GM13976 (cell line): ENCODE measurements around the gene GOSR2.

Experiments used
- DNase-seq: peaks from one replicate; pipeline ENCODE4 v3.0.0; 2012; ENCODE audit warnings: low spot score
- in situ Hi-C: fragments of 300-500 bp; cut with MboI; formaldehyde crosslinking; loops from one replicate; pipeline ENCODE4 v1.12.0; 2022; ENCODE audit warnings: low sequenced_read_pairs, mixed read lengths, inconsistent platforms; ENCODE audit not compliant: unreplicated experiment
- TF ChIP-seq, protein P1 (sequence below): IDR thresholded peaks from 2 replicates; pipeline ENCODE4 v1.5.1; 2012; ENCODE audit warnings: borderline replicate concordance, mild to moderate bottlenecking; ENCODE audit not compliant: insufficient read depth; ENCODE audit errors: extremely low read depth, missing control alignments, control extremely low read depth

GOSR2 gene

DNA sequence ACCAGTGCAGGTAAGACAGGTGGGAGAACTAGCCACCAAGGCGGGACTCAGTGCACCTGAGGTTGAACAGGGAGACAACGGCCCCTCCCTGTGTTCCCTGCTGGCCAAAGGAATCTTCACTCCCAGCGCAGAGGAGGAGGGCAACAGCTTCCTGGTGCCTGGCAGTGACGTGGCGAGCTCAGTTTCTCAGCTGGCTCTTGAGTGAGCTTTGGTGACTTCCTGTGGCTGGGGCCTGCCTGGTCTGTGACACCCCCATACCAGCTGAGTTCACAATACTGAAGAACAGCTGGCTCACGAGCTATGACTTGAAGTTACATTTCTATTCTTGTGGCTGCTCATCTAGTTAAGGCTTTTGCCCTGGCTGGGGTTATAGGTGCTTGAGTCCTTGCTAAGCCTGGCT is 45.5 kb upstream of the GOSR2 start:
- TF ChIP-seq, protein P1, sequence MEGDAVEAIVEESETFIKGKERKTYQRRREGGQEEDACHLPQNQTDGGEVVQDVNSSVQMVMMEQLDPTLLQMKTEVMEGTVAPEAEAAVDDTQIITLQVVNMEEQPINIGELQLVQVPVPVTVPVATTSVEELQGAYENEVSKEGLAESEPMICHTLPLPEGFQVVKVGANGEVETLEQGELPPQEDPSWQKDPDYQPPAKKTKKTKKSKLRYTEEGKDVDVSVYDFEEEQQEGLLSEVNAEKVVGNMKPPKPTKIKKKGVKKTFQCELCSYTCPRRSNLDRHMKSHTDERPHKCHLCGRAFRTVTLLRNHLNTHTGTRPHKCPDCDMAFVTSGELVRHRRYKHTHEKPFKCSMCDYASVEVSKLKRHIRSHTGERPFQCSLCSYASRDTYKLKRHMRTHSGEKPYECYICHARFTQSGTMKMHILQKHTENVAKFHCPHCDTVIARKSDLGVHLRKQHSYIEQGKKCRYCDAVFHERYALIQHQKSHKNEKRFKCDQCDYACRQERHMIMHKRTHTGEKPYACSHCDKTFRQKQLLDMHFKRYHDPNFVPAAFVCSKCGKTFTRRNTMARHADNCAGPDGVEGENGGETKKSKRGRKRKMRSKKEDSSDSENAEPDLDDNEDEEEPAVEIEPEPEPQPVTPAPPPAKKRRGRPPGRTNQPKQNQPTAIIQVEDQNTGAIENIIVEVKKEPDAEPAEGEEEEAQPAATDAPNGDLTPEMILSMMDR, result no peak
- in situ Hi-C loops, result loop anchor here (25.0 kb wide), 1 partner anchor 90 kb away; no protein-coding TSS in a partner anchor
- DNase-seq, result no peak

DNA sequence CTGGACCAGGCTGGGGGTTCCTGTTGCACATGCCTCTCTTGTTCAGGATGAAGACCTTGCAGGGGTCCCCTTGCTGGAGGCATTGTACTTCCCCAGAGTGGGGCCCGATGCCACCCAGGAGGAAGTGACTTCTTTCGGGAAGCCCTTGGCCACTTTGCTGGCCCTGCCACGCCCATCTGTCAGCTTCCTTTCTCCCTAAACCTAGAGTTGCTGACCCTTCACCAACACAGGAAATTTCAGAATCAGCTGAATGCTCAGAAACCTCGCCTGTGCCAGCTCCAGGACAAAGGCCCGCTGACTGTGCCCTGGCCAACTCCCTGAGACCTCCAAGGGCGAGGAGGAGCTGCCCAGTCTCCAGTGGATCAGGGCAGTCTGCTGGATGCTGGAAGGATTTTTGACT is 44.9 kb upstream of the GOSR2 start:
- DNase-seq, result no peak
- TF ChIP-seq, protein P1, result no peak
- in situ Hi-C loops, result loop anchor here (25.0 kb wide), 1 partner anchor 91 kb away; no protein-coding TSS in a partner anchor

- TF ChIP-seq, protein P1, result no peak
- in situ Hi-C loops, result loop anchor here (25.0 kb wide), 1 partner anchor 92 kb away; no protein-coding TSS in a partner anchor
- DNase-seq, result no peak
These were observed 43.9 kb upstream of the GOSR2 start for GRCh38 chr17:46879101-46879500.

DNA sequence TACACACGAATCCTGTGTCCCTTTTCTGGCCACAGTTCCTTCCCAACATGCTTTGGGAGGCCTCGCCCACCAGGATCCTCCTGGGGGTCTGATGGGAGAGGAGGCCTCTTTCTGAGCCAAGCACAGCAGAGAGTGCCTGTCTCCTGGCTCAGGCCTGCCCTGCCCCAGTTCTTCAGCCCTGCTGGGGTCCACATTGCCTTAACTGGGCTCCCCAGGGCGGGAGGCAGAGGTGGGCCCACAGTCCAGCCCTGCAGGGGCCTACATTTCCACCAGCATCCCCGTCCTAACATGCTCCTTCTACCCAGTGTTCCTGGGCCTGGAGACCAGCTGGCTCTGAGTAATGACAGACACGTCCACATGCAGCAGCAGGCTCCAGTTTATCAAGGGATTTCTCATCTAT is 41.9 kb upstream of the GOSR2 start:
- in situ Hi-C loops, result loop anchor here (25.0 kb wide), 1 partner anchor 94 kb away; no protein-coding TSS in a partner anchor
- TF ChIP-seq, protein P1, result no peak
- DNase-seq, result no peak

GRCh38 chr17:46882666-46883065 is 40.3 kb upstream of the GOSR2 start:
- in situ Hi-C loops, result loop anchor here (25.0 kb wide), 1 partner anchor 95 kb away; no protein-coding TSS in a partner anchor
- TF ChIP-seq, protein P1, result no peak
- no peak for DNase-seq

DNA sequence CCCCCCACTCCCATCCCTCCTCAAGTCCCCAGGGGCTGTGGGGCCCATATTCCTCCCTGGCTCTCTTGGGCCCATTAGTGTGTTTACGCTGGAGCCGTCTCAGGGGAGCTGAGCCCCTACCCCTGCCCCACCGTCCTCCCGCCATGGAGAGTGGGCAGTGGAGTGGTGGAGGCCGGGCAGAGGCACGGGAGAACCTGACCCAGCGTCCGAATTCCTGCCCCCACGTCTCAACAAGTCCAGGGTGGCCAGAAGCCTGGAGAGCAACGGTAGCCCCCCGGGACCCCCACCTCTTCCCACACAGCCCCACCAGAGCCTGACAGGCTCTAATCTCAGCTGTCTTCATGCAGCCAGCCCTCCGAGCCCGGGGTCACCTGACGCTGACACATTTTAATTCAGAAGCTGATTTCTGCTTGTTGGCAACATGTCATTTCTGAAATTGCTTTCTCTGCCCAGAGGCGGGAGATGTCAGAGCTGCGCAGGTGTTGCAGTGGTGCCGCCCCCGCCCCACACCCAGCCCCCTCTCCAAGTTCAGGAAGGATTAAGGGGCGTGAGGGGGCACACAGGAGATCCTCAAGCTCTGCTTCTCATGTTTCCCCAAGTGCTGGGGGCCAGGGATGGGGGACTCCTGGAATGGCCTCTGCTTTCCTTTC is 39.0 kb upstream of the GOSR2 start:
- TF ChIP-seq, protein P1, result no peak
- DNase-seq, result no peak
- in situ Hi-C loops, result loop anchor here (25.0 kb wide), 1 partner anchor 97 kb away; no protein-coding TSS in a partner anchor
